H54 (cell line): ENCODE results near the gene ZNF512B.
"Not testable (repeated sequence)": the region's sequence is repeated elsewhere in the genome, so short reads cannot be mapped to it uniquely, and the experiment has no call there.

ENCODE experiments used
- DNase-seq: peaks from one replicate; pipeline ENCODE4 v3.0.0; 2011; ENCODE audit warnings: low spot score, mixed read lengths; ENCODE audit not compliant: insufficient read length
- FAIRE-seq: peaks from 3 replicates; lab custom pipeline; 2011; peaks lifted over from hg19 to GRCh38; lab: Jason Lieb, UNC
- POLR2A ChIP-seq: IDR thresholded peaks from 2 replicates; pipeline ENCODE4 v1.6.1; 2011; ENCODE audit warnings: low read depth, mild to moderate bottlenecking, low read length

Gene ZNF512B

DNA sequence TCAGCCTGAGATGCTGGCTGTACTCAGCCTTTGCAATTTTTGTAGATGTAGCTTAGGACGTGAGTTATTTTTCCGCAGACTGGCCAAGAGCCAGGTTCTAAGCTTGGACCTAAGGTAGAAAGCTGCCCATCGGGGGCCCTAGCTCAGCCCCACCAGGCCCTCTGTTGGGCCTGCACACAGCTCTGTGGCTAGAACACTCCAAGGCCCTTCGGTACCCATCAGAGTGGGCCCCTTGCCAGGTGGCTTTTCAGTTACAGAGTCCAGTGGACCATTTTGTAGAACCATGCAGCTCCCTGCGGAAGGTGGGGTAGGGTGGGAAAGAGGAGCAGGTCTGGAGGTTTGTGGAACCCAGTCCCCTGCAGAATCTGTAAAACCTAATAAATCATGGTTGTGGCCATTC is 36.1 kb downstream of the ZNF512B start:
- DNase-seq (no peak), FAIRE-seq (no peak)
- TF ChIP-seq POLR2A = no peak

DNA sequence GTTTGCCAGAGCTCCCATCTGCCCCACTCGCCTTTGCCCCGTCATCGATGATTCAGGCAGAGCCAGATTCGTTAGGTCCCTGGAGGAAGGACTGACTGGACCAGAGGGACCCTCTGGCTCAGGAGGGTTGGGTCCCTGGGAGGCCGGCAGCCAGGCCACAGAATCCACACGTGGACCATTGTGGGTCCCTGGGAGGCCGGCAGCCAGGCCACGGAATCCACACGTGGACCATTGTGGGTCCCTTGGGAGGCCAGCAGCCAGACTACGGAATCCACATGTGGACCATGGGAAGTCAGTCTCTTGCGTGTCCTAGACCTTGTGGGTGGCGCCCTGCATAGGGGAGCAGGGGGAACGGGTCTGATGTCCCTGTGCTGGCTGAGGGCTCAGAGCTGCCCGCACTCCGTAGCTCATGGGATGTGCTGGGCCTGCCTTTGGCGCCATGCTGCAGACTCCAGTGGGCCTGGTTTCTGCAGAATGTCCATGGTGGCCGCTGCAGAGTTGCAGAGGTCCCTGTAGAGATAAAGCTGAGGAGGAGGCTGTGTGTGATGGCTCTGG is 37.0 kb downstream of the ZNF512B start:
- no peak for TF ChIP-seq POLR2A
- no peak for FAIRE-seq
- DNase-seq = no peak

DNA sequence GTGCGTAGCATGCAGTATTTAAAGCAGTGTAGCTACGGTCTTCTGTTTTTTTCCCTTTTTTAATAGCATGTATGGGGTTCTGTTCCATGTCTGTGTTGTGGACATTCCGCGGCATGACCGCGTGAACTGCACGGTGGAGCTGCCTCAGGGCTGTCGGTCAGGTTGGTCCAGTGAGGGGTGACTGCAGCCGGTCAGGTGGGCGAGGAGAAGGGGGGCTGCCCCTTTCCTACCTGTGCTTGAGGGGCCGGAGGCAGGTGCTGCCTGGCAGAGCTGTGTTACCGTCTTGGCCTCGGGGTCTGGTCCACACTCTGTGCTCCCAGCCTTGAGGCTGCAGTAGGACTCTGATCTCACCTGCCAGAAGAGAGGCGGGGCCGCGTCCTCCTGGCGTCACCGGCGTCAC is 38.0 kb downstream of the ZNF512B start:
- no peak for TF ChIP-seq POLR2A
- FAIRE-seq = no peak
- DNase-seq = no peak

DNA sequence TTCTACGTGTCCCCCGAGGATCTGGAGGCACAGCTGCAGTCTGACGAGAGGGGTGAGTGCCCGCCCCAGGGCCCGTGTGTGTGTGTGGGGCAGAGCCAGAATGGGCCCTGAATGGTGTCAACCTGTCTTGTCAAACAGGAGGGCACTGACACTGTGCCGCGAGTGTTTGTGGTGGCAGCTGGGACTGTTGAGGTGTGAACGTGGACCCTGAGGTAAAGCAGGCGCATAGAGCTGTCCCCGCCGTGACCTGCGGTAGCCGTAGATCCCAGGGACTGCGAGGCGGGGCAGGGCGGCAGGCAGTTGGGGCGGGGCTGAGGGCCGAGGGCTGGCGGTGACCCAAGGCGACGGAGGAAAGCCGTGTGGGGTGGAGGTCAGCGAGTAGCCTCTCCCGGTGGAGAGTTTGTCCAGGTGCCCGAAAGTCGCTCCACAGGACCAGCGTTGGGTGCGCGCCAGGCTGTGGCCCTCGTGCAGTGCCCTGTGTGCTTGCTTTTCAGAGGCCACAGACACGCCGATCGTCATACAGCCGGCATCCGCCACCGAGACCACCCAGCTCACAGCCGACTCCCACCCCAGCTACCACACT is 38.7 kb downstream of the ZNF512B start:
- FAIRE-seq (no peak), DNase-seq (no peak)
- TF ChIP-seq POLR2A = no peak

DNA sequence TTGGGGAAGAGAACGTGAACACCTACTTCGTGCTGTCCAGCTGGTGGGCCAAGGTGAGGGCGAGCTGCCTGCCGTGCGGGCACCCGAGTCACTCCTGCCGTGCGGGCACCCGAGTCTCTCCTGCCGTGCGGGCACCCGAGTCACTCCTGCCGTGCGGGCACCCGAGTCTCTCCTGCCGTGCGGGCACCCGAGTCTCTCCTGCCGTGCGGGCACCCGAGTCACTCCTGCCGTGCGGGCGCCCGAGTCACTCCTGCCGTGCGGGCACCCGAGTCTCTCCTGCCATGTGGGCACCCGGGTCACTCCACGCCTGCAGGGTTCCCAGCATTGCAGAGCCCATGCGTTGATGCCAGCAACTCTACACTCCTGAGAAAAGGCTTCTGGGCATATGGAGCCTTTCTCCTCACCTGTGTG is 40.3 kb downstream of the ZNF512B start:
- not testable (repeated sequence) for DNase-seq, FAIRE-seq

DNA sequence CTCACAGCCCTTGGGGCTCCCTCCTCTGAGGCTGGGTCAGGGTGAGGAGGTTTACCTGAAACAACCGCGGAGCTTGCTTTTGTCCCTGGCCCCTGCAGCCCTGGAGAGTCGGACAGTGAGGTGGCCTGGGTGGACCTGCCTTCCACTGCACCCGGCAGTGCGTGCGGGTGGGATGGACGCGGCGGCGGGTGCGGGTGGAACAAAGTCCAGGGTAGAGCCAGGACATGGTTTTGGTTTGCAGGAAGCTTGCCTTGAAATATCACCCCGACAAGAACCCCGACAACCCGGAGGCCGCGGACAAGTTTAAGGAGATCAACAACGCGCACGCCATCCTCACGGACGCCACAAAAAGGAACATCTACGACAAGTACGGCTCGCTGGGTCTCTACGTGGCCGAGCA is 40.7 kb downstream of the ZNF512B start:
- FAIRE-seq (no peak), DNase-seq (no peak)
- no peak for TF ChIP-seq POLR2A

DNA sequence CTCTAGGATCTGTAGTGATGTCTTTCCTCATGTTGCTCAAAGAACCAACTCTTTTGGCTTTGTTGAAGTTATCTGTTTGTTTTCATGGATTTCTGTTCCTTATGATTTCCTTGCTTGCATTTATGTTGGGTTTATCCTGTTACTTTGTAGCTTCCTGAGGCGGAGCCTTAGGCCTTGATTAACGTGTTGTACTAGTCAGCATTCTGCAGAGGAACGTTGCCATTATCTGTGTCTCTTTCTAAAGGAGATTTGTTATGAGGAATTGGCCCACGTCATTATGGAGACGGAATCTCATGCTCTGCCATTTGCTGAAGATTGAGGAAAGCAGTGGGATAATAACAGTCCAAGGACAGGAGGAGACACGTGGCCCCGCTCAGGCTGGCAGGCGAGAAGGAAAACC is 43.4 kb downstream of the ZNF512B start:
- TF ChIP-seq POLR2A = no peak
- no peak for FAIRE-seq
- DNase-seq = no peak

DNA sequence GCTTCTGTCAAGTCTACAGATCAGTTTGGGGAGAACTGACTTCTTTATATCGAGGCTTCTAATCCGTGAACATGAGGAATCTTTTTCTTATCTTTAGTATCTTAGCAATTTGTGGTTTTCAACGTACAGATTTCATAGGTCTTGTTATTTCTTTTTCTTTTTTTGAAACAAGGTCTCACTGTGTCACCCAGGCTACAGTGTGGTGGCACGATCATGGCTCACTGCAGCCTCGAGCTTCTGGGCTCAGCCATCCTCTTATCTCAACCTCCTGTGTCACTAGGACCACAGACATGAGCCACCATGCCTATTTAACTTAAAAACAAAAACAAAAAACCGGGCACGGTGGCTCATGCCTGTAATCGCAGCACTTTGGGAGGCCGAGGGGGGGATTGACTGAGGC is 45.5 kb downstream of the ZNF512B start:
- FAIRE-seq (no peak), DNase-seq (no peak)

DNA sequence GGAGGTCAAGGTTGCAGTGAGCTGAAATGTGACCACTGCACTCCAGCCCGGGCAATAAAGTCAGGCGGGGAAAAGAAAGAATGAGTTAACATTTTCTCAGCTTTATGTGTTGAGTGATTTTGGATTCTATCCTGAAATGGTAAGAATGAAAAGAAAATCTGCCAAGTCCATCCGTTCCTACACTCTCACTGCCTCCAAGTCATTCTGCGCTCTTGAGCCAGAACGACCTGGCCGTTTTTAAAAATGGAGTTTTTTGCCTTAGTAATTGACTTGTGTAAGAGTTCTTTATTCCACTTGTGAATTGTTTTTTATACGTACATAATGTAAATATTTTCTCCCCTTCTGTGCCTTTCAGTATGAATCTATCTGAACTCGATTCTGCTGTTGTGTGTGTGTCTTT is 46.1 kb downstream of the ZNF512B start:
- DNase-seq = no peak
- no peak for FAIRE-seq
- no peak for TF ChIP-seq POLR2A

More for the DNA sequence above, 45.5 kb downstream of the ZNF512B start:
- no peak for TF ChIP-seq POLR2A

DNA sequence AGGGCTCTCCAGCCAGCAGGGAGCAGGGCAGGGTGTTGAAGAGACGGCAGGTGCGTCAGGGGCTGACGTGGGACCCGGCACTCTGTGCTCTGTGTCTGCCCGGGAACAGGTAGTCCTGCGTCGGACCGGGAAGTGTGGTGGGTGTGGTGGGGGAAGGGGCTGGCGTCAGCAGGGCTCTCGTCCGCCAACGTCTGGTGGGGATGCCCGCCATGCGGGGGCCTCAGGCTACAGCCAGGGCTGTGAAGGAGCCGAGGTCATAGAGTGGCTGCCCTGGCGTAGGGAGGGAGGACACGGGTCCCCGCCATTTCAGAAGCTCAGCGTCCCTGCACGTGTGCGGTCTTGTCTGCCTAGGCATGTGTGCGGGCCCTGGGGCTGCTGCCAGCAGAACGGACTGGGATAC is 49.5 kb downstream of the ZNF512B start:
- no peak for DNase-seq
- no peak for FAIRE-seq
- TF ChIP-seq POLR2A = no peak

DNA sequence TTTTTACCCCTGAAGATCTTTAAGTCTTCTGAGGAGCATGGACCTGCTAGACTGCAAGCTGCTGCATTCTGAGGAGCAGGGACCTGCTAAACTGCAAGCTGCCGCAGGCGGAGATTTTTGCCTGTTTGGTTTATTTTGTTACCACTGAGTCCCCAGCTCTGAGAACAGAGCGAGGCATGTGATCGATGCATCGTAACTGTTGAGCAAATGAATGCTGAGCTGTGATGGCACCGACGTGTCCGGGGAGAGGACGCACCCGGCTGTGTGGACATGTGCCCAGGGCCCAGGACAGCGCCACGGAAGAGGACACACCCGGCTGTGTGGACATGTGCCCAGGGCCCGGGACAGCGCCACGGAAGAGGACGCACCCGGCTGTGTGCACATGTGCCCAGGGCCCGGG is 50.6 kb downstream of the ZNF512B start:
- DNase-seq = no peak
- no peak for TF ChIP-seq POLR2A
- no peak for FAIRE-seq

DNA sequence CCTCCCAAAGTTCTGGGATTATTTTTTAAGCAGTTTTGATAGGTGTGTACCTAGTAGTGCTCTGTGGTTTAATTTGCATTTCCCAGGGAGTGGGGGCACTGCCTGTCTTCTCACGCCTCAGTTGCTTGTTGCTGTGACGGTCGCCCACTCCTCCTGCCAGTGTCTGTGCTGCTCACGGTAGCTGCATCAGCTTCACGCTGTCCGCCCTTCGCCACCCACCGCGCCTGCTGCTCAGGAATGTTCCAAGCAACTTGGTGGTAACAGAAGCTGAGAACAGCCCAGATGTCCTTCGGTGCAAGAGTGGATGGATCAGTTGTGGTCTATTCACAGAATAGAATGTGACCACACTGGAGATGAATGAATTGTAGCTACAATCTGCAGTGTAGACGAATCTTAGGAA is 51.9 kb downstream of the ZNF512B start:
- FAIRE-seq (no peak), DNase-seq (no peak)
- TF ChIP-seq POLR2A = no peak

DNA sequence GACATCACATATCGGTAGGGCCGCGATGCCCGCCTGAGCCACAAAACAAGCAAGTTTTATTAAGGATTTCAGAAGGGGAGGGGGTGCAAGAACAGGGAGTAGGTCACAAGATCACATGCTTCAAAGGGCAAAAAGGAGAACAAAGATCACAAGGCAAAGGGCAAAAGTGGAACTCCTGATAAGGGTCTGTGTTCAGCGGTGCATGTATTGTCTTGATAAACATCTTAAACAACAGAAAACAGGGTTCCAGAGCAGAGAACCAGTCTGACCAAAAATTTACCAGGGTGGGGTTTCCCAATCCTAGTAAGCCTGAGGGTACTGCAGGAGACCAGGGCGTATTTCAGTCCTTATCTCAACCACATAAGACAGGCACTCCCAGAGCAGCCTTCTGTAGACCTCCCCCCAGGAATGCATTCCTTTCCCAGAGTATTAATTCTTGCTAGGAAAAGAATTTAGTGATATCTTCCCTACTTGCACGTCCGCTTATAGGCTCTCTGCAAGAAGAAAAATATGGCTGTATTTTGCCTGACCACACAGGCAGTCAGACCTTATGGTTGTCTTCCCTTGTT is 53.3 kb downstream of the ZNF512B start:
- not testable (repeated sequence) for DNase-seq, FAIRE-seq

DNA sequence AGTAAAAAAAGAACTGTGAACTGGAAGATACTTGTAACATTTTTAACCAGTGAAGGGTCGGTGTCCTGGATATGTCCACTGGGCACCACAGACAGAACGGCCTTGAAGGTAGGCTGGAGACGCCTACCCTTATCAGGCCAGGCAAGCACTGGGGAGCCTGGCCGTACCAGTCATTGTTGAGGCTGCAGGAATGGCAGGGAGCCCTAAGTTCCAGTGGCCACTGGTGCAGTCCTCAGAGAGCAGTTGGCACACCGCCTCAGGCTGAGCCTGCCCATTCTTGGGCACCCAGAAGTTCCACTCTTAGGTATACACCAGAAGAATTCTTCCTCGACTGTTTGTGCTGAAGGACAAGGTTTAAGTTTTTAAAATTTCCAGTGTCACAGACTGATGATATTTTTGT is 54.3 kb downstream of the ZNF512B start:
- TF ChIP-seq POLR2A = no peak
- no peak for DNase-seq
- FAIRE-seq = no peak

DNA sequence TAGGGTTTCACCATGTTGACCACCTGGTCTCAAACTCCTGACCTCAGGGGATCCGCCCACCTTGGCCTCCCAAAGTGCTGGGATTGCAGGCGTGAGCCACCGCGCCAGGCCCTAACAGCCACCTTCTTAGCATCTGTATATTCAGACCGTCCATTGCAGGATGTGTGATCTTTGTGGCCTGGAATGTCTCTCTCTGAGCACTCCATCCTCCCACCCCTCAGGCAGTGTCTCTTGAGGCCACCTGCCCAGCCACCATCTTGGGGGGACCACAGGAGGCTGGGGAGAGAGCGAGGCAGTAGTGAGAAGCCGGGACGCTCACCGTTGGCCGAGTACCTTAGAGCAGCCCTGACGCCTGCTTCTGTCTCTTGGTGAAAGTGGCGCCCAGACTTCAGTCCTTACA is 56.0 kb downstream of the ZNF512B start:
- no peak for TF ChIP-seq POLR2A
- FAIRE-seq (no peak), DNase-seq (no peak)
